ENCODE measurements around the gene TSHZ3. TPM values are rescaled to one million over a fixed set of nuclear protein-coding genes. Genes with fewer than 3 reads are reported as not detected.

TSHZ3 gene
- total RNA-seq, 4 donors from 2014 or later, result 4.9 to 8.1 (median 7.5) TPM

- no peak for TF ChIP-seq CTCF (IDR thresholded peaks at IDR 0.05; ENCODE audit: low read depth)
These were observed 18.5 kb downstream of the TSHZ3 start for GRCh38 chr19:31330761-31331160.

GRCh38 chr19:31330237-31330636, 19.0 kb downstream of the TSHZ3 start:
- TF ChIP-seq CTCF (IDR thresholded peaks at IDR 0.05; ENCODE audit: low read depth), result no peak

GRCh38 chr19:31329819-31330218, 19.4 kb downstream of the TSHZ3 start:
- no peak for TF ChIP-seq CTCF (IDR thresholded peaks at IDR 0.05; ENCODE audit: low read depth)

GRCh38 chr19:31328238-31328637, 21.0 kb downstream of the TSHZ3 start:
- no peak for TF ChIP-seq CTCF (IDR thresholded peaks at IDR 0.05; ENCODE audit: low read depth)

GRCh38 chr19:31326329-31327028, 22.8 kb downstream of the TSHZ3 start:
- no peak for TF ChIP-seq CTCF (IDR thresholded peaks at IDR 0.05; ENCODE audit: low read depth)

- TF ChIP-seq CTCF (IDR thresholded peaks at IDR 0.05; ENCODE audit: low read depth), result no peak
These were observed 23.9 kb downstream of the TSHZ3 start for GRCh38 chr19:31325342-31325741.

- TF ChIP-seq CTCF (IDR thresholded peaks at IDR 0.05; ENCODE audit: low read depth), result no peak
These were observed 29.8 kb downstream of the TSHZ3 start for GRCh38 chr19:31319465-31319864.
